H1 (cell line): ENCODE results near the gene FOXI3. TPM values are rescaled to one million over a fixed set of nuclear protein-coding genes. Genes with fewer than 3 reads are reported as not detected.

Source experiments
- BCL11A ChIP-seq, 2 experiments: IDR thresholded peaks; one replicate each; pipeline ENCODE4 v1.6.1; 2011; ENCODE audit warnings: low read depth in 2 of 2, low read length in 2 of 2, mild to moderate bottlenecking in 2 of 2
- BRCA1 ChIP-seq: IDR thresholded peaks from 2 replicates; pipeline ENCODE4 v1.6.1; 2012; ENCODE audit warnings: low read depth, low read length, improper control_type of control experiment
- CBX5 ChIP-seq: fragments of 300-800, 300-1000 bp; sonication (generic); IDR thresholded peaks from 2 replicates; pipeline ENCODE4 v1.7.1; 2016; ENCODE audit warnings: antibody characterized with exemption, low read length, low read depth
- CBX8 ChIP-seq: fragments of 300-800, 300-1000 bp; sonication (generic); IDR thresholded peaks from 2 replicates; pipeline ENCODE4 v1.7.1; 2016; ENCODE audit warnings: low read depth, low read length, borderline replicate concordance
- CEBPB ChIP-seq: IDR thresholded peaks from 2 replicates; pipeline ENCODE4 v1.6.1; 2012; ENCODE audit warnings: low read depth, low read length
- CHD1 ChIP-seq: IDR thresholded peaks from 2 replicates; pipeline ENCODE4 v1.6.1; 2012; ENCODE audit warnings: low read depth, low read length, improper control_type of control experiment
- EP300 ChIP-seq, 2 experiments: IDR thresholded peaks; 1 replicate in 1 of 2; 2 replicates in 1 of 2; pipeline ENCODE4 v1.6.1; 2011 to 2012; ENCODE audit warnings: low read depth in 2 of 2, low read length in 2 of 2, mild to moderate bottlenecking in 2 of 2, borderline replicate concordance in 1 of 2, inconsistent platforms in 1 of 2, moderate library complexity in 1 of 2
- EZH2 ChIP-seq: fragments of 200-600 bp; sonication (generic); IDR thresholded peaks from 2 replicates; pipeline ENCODE4 v1.7.1; 2012; ENCODE audit warnings: low read depth, mild to moderate bottlenecking, moderate library complexity, low read length, inconsistent platforms; ENCODE audit not compliant: severe bottlenecking
- GABPA ChIP-seq: IDR thresholded peaks from 2 replicates; pipeline ENCODE4 v1.6.1; 2011; ENCODE audit warnings: mild to moderate bottlenecking, low read length, moderate library complexity, borderline replicate concordance; ENCODE audit not compliant: insufficient read depth
- MAFK ChIP-seq: IDR thresholded peaks from 2 replicates; pipeline ENCODE4 v1.6.1; 2012; ENCODE audit warnings: low read depth, mild to moderate bottlenecking, improper control_type of control experiment, low read length
- NRF1 ChIP-seq: IDR thresholded peaks from 2 replicates; pipeline ENCODE4 v1.6.1; 2011; ENCODE audit warnings: mild to moderate bottlenecking, low read depth, low read length, improper control_type of control experiment
- POLR2A ChIP-seq, 2 experiments: IDR thresholded peaks; 1 replicate in 1 of 2; 2 replicates in 1 of 2; pipeline ENCODE4 v1.6.1; 2011; ENCODE audit warnings: low read depth in 2 of 2, low read length in 2 of 2, mild to moderate bottlenecking in 2 of 2; ENCODE audit errors: control extremely low read depth in 1 of 2
- SAP30 ChIP-seq: fragments of 300-600 bp; sonication (generic); IDR thresholded peaks from 2 replicates; pipeline ENCODE4 v1.7.1; 2012; ENCODE audit warnings: low read length, moderate library complexity, mild to moderate bottlenecking, inconsistent platforms; ENCODE audit not compliant: insufficient read depth, insufficient replicate concordance
- SIN3A ChIP-seq, 2 experiments: IDR thresholded peaks in 1 of 2; conservative IDR thresholded peaks in 1 of 2; 2 replicates each; pipeline ENCODE4 v1.6.1; 2011 to 2012; ENCODE audit warnings: low read length in 2 of 2, improper control_type of control experiment in 1 of 2, low read depth in 1 of 2, mild to moderate bottlenecking in 1 of 2
- SRF ChIP-seq: IDR thresholded peaks from 2 replicates; pipeline ENCODE4 v1.6.1; 2011; ENCODE audit warnings: mild to moderate bottlenecking, low read depth, low read length, moderate library complexity
- TAF7 ChIP-seq: optimal IDR thresholded peaks from 2 replicates; pipeline ENCODE3; 2011; ENCODE audit warnings: low read depth, mild to moderate bottlenecking, inconsistent platforms, low read length, moderate library complexity, borderline replicate concordance
- TCF12 ChIP-seq: IDR thresholded peaks from 2 replicates; pipeline ENCODE4 v1.6.1; 2011; ENCODE audit warnings: low read depth, mild to moderate bottlenecking, low read length
- ZNF274 ChIP-seq: IDR thresholded peaks from 2 replicates; pipeline ENCODE4 v1.7.0; 2012; ENCODE audit warnings: low read length, borderline replicate concordance; ENCODE audit errors: extremely low read depth
- polyA plus RNA-seq, 7 experiments: library from polyadenylated mRNA; depleted of rRNA in 3 of 7; stranded (reverse) in 5 of 7; unstranded in 2 of 7; fragments of >200 nt in 5 of 7; fragments of 200-250 nt in 2 of 7; gene quantifications; 1 replicate in 5 of 7; 2 replicates in 1 of 7; 4 replicates in 1 of 7; pipeline versions ENCODE4 v1.2.1 to v1.2.3, GENCODE V29; 2011 to 2013; ENCODE audit warnings: missing spikeins in 2 of 7, mixed read lengths in 2 of 7
- total RNA-seq: library from RNA; stranded (reverse); fragmentation: NEBNext Ultra II Directional; extraction: Animal tissue kit (Norgen Biotek cat#: 25700); gene quantifications from 2 replicates; pipeline ENCODE4 v1.2.1, GENCODE V29; 2021
- TF ChIP-seq, protein P1 (sequence below): IDR thresholded peaks from 2 replicates; pipeline ENCODE4 v1.6.1; 2011; ENCODE audit warnings: low read length, improper control_type of control experiment
- TF ChIP-seq, protein P2 (sequence below): IDR thresholded peaks from 2 replicates; pipeline ENCODE4 v1.6.1; 2012; ENCODE audit warnings: low read length, inconsistent platforms

FOXI3 gene
- total and polyA plus RNA-seq, 2 of the 8 experiments (the other 6 are each of a cell fraction or from before 2014, with no cell fraction given): 6.8 to 15.9 TPM

DNA sequence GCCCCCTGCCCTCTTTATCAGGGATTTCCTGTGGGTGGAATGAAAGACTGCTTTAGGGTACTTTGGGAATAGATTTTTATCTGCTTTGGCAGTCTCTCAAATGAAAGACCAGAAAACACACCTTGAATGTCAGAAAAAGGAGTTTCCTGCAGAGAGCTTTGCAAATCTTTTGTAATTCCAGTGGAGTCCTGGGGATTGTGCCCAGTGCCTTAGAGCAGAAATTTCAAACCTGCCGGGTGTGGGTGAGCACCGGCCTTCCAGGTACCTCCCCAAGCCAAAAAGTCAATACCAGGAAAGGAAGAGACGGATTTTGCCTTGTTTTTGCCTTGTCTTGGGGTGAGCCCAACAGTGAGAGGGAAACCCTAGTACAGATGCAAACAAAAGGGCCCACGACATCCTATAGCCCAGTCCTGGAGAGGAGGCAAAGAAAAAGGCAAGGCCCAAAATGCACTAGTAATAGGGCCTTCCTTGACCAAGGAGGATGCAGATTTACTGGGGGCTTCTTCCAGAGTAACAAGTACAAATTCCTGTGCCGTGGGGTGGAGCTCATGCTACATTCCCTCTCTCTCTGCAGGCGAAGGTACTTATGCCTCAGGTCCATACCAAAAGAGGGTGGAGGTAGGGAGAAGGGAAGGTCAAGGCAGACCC, 36.4 kb downstream of the FOXI3 start (continued):
- TF ChIP-seq EP300 (IDR thresholded peaks at IDR 0.05; ENCODE audit: borderline replicate concordance in 1 of 2, low read depth in 2 of 2, low read length in 2 of 2): peak in 1 of 2 experiments; percentile 43; a peak in 1 of 3 replicates
- TF ChIP-seq NRF1: no peak
- no peak for TF ChIP-seq CBX5
- TF ChIP-seq TCF12: 0 out of 2 replicates have a peak, but pooled peaks have one; percentile 43
- no peak for TF ChIP-seq BRCA1
- no peak for TF ChIP-seq EZH2
- no peak; a peak in 1 of 4 replicates for TF ChIP-seq SIN3A (conservative IDR thresholded peaks at IDR 0.05 in 1 of 2, IDR thresholded peaks at IDR 0.05 in 1 of 2; ENCODE audit: low read depth in 1 of 2, low read length in 2 of 2)
- no peak for TF ChIP-seq BCL11A (IDR thresholded peaks at IDR 0.05; ENCODE audit: low read depth in 2 of 2, low read length in 2 of 2)
- no peak for TF ChIP-seq MAFK
- peak; percentile 63 for TF ChIP-seq TAF7
- TF ChIP-seq POLR2A (IDR thresholded peaks at IDR 0.05; ENCODE audit: control extremely low read depth in 1 of 2, low read depth in 2 of 2, low read length in 2 of 2): no peak
- TF ChIP-seq CHD1: no peak
- TF ChIP-seq, protein P1, sequence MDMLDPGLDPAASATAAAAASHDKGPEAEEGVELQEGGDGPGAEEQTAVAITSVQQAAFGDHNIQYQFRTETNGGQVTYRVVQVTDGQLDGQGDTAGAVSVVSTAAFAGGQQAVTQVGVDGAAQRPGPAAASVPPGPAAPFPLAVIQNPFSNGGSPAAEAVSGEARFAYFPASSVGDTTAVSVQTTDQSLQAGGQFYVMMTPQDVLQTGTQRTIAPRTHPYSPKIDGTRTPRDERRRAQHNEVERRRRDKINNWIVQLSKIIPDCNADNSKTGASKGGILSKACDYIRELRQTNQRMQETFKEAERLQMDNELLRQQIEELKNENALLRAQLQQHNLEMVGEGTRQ: no peak
- TF ChIP-seq SRF: no peak
- no peak for TF ChIP-seq GABPA
- no peak for TF ChIP-seq ZNF274
- TF ChIP-seq SAP30: no peak
- no peak for TF ChIP-seq CBX8
- no peak for TF ChIP-seq CEBPB
- TF ChIP-seq, protein P2, sequence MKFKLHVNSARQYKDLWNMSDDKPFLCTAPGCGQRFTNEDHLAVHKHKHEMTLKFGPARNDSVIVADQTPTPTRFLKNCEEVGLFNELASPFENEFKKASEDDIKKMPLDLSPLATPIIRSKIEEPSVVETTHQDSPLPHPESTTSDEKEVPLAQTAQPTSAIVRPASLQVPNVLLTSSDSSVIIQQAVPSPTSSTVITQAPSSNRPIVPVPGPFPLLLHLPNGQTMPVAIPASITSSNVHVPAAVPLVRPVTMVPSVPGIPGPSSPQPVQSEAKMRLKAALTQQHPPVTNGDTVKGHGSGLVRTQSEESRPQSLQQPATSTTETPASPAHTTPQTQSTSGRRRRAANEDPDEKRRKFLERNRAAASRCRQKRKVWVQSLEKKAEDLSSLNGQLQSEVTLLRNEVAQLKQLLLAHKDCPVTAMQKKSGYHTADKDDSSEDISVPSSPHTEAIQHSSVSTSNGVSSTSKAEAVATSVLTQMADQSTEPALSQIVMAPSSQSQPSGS: no peak
